Spleen (tissue), 11 donors: Measurements from ENCODE around the gene MAGEA9B. TPM values are rescaled to one million over a fixed set of nuclear protein-coding genes. Genes with fewer than 3 reads are reported as not detected.
A peak's percentile ranks its signal among the peaks of the same experiment; 100 is the strongest.
"Not testable (repeated sequence)": the region's sequence is repeated elsewhere in the genome, so short reads cannot be mapped to it uniquely, and the experiment has no call there.

Experiments
- DNase-seq: peaks from one replicate; pipeline ENCODE4 v3.0.0-alpha.2; 2020
- H3K27ac ChIP-seq, 8 donors: fragments of 200-600 bp; sonication (generic) in 7 of 8; 1 replicate in 4 of 8; 2 replicates in 4 of 8; pipeline versions ENCODE4 v1.5.0 to v1.8.0; 2016 to 2021; ENCODE audit warnings: inconsistent platforms in 4 of 8, mild to moderate bottlenecking in 4 of 8, moderate library complexity in 1 of 8
- H3K27me3 ChIP-seq, 7 donors: fragments of 200-600 bp; sonication (generic) in 6 of 7; replicated peaks in 1 of 7; 1 replicate in 4 of 7; 2 replicates in 3 of 7; pipeline versions ENCODE4 v1.5.0 to v1.8.0; 2016 to 2021; ENCODE audit warnings: inconsistent platforms in 3 of 7, mild to moderate bottlenecking in 1 of 7
- H3K36me3 ChIP-seq, 6 donors: fragments of 200-600 bp; sonication (generic) in 5 of 6; 1 replicate in 4 of 6; 2 replicates in 2 of 6; pipeline versions ENCODE4 v1.5.0 to v1.8.0; 2016 to 2021; ENCODE audit warnings: inconsistent platforms in 2 of 6
- H3K4me1 ChIP-seq, 6 donors: fragments of 200-600 bp; sonication (generic) in 5 of 6; 1 replicate in 3 of 6; 2 replicates in 3 of 6; pipeline versions ENCODE4 v1.5.0 to v1.8.0; 2016 to 2021; ENCODE audit warnings: inconsistent platforms in 3 of 6
- H3K4me3 ChIP-seq, 8 donors: fragments of 200-600 bp; sonication (generic) in 7 of 8; 1 replicate in 4 of 8; 2 replicates in 4 of 8; pipeline versions ENCODE4 v1.5.0 to v1.8.0; 2016 to 2021; ENCODE audit warnings: inconsistent platforms in 4 of 8, mild to moderate bottlenecking in 4 of 8, moderate library complexity in 2 of 8
- H3K9me3 ChIP-seq, 8 donors: fragments of 200-600 bp; sonication (generic) in 7 of 8; 1 replicate in 4 of 8; 2 replicates in 4 of 8; pipeline versions ENCODE4 v1.5.0 to v1.8.0; 2016 to 2021; ENCODE audit warnings: inconsistent platforms in 4 of 8
- POLR2A ChIP-seq, 3 donors: fragments of 450-650 bp; IDR thresholded peaks; one replicate each; pipeline ENCODE4 v1.5.1; 2017; ENCODE audit warnings: antibody characterized with exemption in 3 of 3, mild to moderate bottlenecking in 1 of 3
- POLR2AphosphoS5 ChIP-seq, 3 donors: sonication (generic); formaldehyde crosslinking; IDR thresholded peaks; one replicate each; pipeline ENCODE4 v1.5.1; 2017; ENCODE audit warnings: antibody characterized with exemption in 3 of 3
- WGBS, 5 donors: extraction: QIAGEN DNeasy Blood & Tissue Kit in 3 of 5; methylation state at CpG; one replicate each; pipeline versions ENCODE4 v1.1.5 to v1.1.7; 2013 to 2018; 5-methylcytosine and 5-hydroxymethylcytosine counted together
- intact Hi-C: fragments of 100-400 bp; cut with DNase I; formaldehyde crosslinking; loops from one replicate; pipeline ENCODE4 v1.15.0; 2023; ENCODE audit warnings: low total_unique reads
- polyA plus RNA-seq, 3 donors: library from polyadenylated mRNA; stranded (reverse); fragments of 200-250 nt; gene quantifications; one replicate each; pipeline ENCODE4 v1.2.1, GENCODE V29; 2013
- total RNA-seq, 7 donors: library from RNA; depleted of rRNA in 3 of 7; stranded (reverse); fragments of >200 nt in 3 of 7; fragmentation: NEBNext Ultra II Directional in 4 of 7; extraction: Animal tissue kit (Norgen Biotek cat#: 25700) in 4 of 7; gene quantifications; one replicate each; pipeline versions ENCODE4 v1.1.0 to v1.2.1, GENCODE V29; 2016 to 2021
- donor health status: healthy with polysubstance abuse.
- donor health status: DM: no; HTN: no; CAD: no; lungs with moderate emphysema.
- donor health status: DM: no; HTN: no; CAD: no.
- donor health status: Bipolar disorder and iron deficiency.
- donor health status: healthy.
- donor health status: DM: no; HTN: no; CAD: no.
- donor health status: DM: yes; HTN: yes; CAD: no.

MAGEA9B gene
- total and polyA plus RNA-seq, 10 donors = 0.06 TPM; not detected in 9

DNA sequence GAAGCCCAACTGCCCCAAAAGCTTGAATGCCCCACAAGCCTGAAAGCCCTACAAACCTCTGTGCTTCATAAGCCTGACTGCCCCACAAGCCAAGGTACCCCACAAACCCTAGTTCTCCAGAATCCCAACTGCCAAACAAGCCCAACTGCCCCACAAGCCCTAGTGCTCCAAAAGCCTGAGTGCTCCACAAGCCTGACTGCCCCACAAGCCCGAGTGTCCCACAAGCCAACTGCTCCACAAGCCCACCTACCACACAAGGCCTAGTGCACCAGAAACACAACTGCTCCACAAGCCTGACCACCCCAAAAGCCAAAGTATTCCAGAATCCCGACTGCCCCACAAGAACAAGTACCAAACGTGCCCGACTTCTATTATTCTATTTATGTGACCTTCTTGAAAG is 23.9 kb downstream of the MAGEA9B start:
- H3K27ac ChIP-seq = no peak overlapping the region
- WGBS, 5 donors = 84 to 100% (median 91%) methylated on average over 3 to 4 of the region's 4 CpGs; no CpG with 5 or more reads in 1 of the 5 donors
- no peak for DNase-seq
- TF ChIP-seq POLR2AphosphoS5 (IDR thresholded peaks at IDR 0.05) (no peak), POLR2A (IDR thresholded peaks at IDR 0.05) (no peak)
- H3K27me3 ChIP-seq = no peaks in the 10 kb centered on the region
- no peak overlapping the region for H3K4me3 ChIP-seq
- H3K4me1 ChIP-seq = no peaks in the 10 kb centered on the region
- intact Hi-C loops = no loop called here
- no peaks in the 10 kb centered on the region for H3K36me3 ChIP-seq
- no peaks in the 10 kb centered on the region for H3K9me3 ChIP-seq

DNA sequence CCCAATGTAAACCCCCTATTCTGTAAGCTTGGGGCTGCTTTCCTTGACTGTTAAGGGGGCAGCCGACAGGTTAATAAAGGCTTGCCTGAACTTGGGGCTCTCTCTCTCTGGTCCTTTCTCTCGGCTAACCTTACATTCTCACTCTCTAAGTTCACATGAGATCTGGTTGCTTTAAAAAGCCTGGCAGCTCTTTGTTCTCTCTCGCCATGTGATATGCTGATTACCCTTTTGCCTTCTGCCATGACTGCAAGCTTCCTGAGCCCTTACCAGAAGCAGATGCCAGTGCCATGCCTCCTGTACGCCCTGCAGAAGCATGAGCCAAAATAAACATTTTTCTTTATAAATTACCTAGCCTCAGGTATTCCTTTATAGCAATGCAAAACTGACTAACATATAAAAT is 32.0 kb downstream of the MAGEA9B start:
- no CpG with 5 or more reads among the region's 4 CpGs for WGBS, 5 donors
- H3K9me3 ChIP-seq, H3K27me3 ChIP-seq, H3K27ac ChIP-seq, intact Hi-C loops, DNase-seq, H3K4me1 ChIP-seq, H3K4me3 ChIP-seq, H3K36me3 ChIP-seq: not testable (repeated sequence)

DNA sequence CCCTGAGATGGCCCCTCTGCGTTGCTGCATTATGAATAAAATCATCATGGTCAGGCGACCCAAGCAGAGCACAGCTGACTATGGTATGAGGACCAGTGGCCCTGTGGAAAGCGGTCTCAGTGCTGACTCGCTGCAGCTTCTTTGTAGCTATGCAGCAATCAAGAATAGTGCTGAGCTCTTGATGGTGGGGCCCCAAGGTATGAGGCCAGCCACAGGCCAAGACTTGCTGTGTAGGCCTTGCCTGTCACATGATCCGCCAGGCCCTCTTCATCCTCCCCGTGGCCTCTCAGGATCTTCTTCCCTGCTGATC is 35.4 kb downstream of the MAGEA9B start:
- H3K4me3 ChIP-seq, H3K27me3 ChIP-seq, intact Hi-C loops, H3K9me3 ChIP-seq, H3K4me1 ChIP-seq, DNase-seq, H3K27ac ChIP-seq, H3K36me3 ChIP-seq: not testable (repeated sequence)
- 83 to 100% (median 100%) methylated on average over 1 to 2 of the region's 6 CpGs; no CpG with 5 or more reads in 2 of the 5 donors for WGBS, 5 donors

DNA sequence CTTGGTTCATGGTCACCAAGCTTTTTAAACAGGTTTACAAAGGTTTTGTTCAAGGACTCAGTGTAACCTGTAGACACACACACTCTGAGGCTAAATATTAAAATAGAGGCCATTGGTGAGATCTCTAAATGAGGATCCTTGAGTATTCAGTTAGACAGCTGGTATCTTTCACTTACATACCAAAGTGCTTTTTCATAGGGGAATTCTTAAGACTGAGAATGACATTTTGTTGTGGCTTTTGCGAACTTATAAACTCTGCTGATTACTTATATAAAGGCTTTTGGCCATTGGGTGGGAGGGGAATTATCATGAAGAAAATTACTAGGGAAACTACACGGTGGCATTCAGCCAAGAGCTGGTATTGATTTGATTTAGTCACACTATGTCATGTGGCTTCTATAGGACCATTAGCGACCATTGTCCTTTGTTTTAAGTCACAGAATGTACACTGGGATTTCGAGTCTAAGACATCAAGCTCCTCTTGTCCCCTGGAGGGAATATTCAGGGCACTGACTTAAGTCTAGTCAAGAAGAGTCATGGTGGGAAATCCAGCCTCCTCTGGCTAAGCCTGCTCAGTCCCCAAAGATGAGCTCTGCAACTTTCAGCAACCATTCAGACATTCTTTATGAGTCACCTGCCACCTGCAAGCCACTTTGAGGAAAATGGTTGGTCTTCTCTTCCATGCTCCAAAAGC is 35.9 kb downstream of the MAGEA9B start:
- H3K4me1 ChIP-seq, H3K36me3 ChIP-seq, H3K4me3 ChIP-seq, H3K9me3 ChIP-seq, H3K27ac ChIP-seq, intact Hi-C loops, H3K27me3 ChIP-seq, DNase-seq: not testable (repeated sequence)
- WGBS, 5 donors = no CpG with 5 or more reads among the region's 4 CpGs

DNA sequence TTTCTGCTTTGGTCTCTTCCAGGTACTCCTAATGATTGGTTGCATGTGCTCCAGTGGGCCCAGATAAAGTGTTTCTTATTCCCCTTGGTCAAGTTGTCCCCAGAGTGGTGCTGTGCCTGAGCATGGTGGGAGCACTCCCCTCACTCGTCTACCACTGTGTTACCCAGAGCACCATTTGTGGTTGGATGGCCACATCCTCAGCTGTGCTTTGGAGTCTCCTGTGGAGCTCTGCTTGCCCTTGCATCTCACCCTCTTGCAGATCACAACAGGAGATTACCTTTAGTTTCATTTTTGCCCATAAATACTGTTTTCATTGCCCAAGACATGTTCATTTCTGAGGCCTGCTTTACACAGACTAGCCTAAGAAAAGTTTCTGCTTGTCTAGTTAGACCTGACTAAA is 36.8 kb downstream of the MAGEA9B start:
- H3K4me3 ChIP-seq, H3K27me3 ChIP-seq, H3K4me1 ChIP-seq, intact Hi-C loops, H3K27ac ChIP-seq, H3K36me3 ChIP-seq, DNase-seq, H3K9me3 ChIP-seq: not testable (repeated sequence)
- 69 to 80% (median 73%) methylated on average over 1 of the region's 1 CpG; no CpG with 5 or more reads in 2 of the 5 donors for WGBS, 5 donors

DNA sequence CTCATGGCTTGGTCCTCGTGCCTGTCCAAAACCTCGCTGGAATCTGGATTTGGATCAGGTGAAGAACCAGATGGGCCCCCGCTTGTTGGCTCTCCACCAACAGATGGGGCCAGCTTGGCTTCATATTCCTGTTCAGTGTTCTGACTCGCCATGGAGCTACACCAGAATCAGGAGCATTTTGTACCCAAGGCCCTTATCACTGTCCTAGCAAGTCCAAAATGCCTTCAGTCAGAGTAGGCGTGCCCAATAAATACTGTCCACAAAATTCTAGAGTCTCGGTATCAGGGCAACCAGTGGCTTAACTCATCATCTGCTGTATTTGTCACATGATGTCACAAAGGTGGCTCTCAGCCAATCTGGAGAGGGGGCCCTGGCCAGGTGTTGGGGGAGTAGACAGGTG is 37.6 kb downstream of the MAGEA9B start, which contains the start of gene HSFX3:
TSS of gene HSFX3 (minus strand) at position 224 of the 400 bp plus-strand sequence. CDS start at position 152, 72 bp downstream.
- 75 to 82% methylated on average over 1 of the region's 6 CpGs; no CpG with 5 or more reads in 3 of the 5 donors for WGBS, 5 donors
- intact Hi-C loops, DNase-seq, H3K27me3 ChIP-seq, H3K4me3 ChIP-seq, H3K27ac ChIP-seq, H3K9me3 ChIP-seq, H3K4me1 ChIP-seq: not testable (repeated sequence)
- peaks cover 0 to 14% (median 0%) of the 10 kb centered on the region in 6 donors for H3K36me3 ChIP-seq

DNA sequence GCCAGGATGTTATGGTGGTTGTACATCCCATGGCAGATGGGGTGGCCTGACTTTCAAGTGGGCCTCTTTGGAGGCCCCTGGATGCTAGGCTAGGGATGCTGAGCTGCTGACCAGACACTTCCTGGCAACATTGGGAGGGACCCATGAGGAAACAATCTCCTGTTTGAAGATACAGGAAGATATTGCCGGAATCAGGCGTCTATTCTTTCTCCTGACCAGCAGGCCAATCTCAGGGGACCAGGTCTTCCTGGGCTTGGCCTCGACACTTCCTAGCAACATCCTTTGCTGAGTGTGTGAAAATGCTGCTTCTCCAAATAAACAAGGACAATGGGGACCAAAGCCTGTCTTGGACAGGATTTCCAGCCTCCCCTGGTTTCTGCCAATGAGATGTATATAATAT is 39.5 kb downstream of the MAGEA9B start:
- H3K27me3 ChIP-seq, H3K4me1 ChIP-seq, H3K9me3 ChIP-seq, intact Hi-C loops, H3K4me3 ChIP-seq, DNase-seq, H3K27ac ChIP-seq: not testable (repeated sequence)
- no CpG with 5 or more reads among the region's 3 CpGs for WGBS, 5 donors
- peaks cover 0 to 14% (median 0%) of the 10 kb centered on the region in 6 donors for H3K36me3 ChIP-seq

DNA sequence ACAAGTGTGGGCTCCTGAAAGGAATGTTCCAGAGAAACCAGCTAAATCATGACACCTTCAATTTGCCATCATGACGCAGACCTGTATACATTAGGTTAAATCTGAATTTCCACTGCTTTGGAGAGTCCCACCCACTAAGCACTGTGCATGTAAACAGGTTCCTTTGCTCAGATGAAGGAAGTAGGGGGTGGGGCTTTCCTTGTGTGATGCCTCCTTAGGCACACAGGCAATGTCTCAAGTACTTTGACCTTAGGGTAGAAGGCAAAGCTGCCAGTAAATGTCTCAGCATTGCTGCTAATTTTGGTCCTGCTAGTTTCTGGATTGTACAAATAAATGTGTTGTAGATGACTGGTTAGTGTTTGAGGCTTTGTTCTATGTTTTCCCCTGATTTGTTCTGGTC is 40.3 kb downstream of the MAGEA9B start:
- WGBS, 5 donors = 83 to 96% (median 87%) methylated on average over 1 of the region's 1 CpG; no CpG with 5 or more reads in 1 of the 5 donors
- H3K4me1 ChIP-seq, H3K4me3 ChIP-seq, H3K27me3 ChIP-seq, H3K27ac ChIP-seq, intact Hi-C loops, DNase-seq, H3K9me3 ChIP-seq: not testable (repeated sequence)
- H3K36me3 ChIP-seq = peaks cover 0 to 14% (median 0%) of the 10 kb centered on the region in 6 donors

DNA sequence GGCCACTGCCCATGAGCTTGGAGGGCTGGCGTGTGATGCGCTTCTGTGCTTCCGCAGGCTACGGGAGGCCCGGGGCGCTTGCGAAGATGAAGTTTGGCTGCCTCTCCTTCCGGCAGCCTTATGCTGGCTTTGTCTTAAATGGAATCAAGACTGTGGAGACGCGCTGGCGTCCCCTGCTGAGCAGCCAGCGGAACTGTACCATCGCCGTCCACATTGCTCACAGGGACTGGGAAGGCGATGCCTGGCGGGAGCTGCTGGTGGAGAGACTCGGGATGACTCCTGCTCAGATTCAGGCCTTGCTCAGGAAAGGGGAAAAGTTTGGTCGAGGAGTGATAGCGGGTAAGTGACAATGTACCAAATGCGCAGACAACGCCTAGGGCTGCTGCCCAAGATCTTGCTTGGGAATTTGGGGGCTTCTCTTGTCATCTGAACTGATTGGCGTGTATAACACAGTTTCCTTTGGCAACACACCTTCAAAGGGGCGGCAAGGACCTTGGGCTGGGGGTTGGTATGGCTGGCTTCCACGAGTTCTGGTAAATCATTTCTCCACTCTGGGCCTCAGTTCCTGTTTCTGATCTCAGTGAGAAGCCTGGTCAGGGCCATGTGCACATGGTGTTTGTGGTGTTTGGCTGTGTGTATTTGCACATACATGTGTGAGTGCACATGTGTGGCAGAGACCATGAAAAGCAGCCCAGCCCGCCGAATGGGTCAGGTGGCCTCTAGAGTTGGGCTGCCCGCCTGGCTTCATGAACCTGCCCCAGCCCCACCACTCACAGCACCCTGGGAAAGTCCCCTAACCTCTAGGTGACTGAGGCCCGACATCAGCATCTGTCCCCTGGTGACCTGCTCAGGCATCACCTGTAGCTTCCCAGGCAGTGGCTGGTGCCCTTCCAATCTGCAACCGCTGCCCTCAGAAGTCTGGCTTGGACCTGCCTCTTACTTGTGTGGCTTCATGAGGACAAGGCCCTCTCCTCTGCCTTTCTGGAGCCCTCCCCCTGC is 41.4 kb downstream of the MAGEA9B start:
- H3K4me3 ChIP-seq, H3K9me3 ChIP-seq, intact Hi-C loops, H3K27me3 ChIP-seq, DNase-seq, H3K4me1 ChIP-seq: not testable (repeated sequence)
- 61 to 92% (median 73%) methylated on average over 13 to 22 of the region's 29 CpGs; no CpG with 5 or more reads in 1 of the 5 donors for WGBS, 5 donors
- Histone ChIP-seq H3K36me3 (peaks cover 0 to 14% (median 0%) of the 10 kb centered on the region in 6 donors), H3K27ac (peak overlapping the region in 2 of 8 donors; percentile 27 to 41)
